Measurements from ENCODE around the gene ZNF319.
"Not testable (repeated sequence)": the region's sequence is repeated elsewhere in the genome, so short reads cannot be mapped to it uniquely, and the experiment has no call there.

Gene ZNF319

DNA sequence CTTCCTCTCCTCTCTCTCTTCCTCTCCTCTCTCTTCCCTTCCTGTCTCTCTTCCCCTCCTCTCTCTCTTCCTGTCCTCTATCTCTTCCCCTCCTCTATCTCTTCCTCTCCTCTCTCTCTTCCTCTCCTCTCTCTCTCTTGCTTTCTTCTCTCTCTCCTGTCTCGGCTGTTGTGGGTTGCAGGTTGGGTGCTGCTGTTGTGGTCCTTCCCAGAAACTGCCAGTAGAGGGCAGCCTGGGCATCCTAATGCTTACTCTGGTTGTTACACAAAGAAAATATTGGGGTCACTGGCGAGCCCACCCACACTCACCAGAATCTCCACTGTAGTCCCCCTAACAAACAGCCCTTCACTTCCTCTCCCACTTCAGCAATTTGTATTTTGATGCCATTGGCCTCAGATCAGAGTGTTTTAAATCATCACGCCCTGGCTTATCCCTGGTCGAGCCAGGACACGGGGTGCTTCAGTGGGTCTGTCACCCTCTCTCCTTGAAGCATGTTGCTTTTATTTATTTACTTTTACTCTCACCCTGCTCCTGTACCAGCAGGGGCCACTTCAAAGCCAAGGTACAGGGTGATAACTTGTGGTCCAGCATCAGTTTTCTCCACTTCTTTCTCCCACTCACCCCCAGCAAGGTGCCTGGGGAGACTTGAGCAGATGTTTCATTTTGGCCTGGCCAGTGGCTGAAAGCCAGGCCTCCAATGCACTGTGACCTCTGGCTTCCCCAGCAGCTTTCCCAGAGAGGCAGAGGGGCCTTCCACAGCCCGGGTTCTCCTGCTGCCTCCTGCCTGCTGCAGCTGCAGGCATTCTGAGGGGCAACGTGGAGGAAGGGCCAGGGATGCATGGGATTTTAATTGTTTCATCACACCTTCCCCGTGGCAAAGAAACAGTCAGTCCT lies 20.4 kb upstream of the ZNF319 start:
- DNase-seq = no peak

GRCh38 chr16:58019866-58020538 lies 19.5 kb upstream of the ZNF319 start:
- no peak for DNase-seq

GRCh38 chr16:58018803-58019202 lies 18.3 kb upstream of the ZNF319 start:
- DNase-seq = no peak

DNA sequence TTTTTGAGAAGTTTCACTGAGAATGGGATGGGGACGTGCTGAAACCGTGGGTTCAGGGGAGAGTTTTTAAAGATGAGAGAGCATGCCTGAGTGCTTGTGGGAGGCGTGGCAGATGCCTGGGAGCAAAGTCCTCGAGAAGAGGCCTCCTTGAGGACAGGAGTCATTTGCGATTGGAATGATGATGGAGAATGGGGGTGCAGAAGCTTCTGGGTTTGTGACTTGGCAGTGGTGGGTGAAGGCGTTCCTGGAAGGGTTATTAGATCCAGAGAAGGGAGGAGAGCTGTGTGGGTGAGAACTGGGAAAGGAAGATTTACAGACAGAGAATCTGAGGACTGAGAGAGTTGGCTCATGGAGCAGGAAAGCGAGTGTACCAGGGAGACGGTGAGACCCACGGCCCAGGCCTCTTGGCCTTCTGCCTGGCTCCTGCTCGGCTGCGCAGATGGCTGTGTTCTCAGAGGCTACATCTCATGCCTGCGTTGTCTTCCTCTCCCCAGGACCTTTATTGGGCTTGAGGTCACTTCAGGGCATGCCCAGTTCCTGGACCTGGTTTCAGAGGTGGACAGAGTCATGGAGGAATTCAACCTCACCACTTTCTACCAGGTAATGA lies 16.5 kb upstream of the ZNF319 start:
- no peak for DNase-seq

GRCh38 chr16:58013201-58013956 lies 12.9 kb upstream of the ZNF319 start:
- no peak for DNase-seq

DNA sequence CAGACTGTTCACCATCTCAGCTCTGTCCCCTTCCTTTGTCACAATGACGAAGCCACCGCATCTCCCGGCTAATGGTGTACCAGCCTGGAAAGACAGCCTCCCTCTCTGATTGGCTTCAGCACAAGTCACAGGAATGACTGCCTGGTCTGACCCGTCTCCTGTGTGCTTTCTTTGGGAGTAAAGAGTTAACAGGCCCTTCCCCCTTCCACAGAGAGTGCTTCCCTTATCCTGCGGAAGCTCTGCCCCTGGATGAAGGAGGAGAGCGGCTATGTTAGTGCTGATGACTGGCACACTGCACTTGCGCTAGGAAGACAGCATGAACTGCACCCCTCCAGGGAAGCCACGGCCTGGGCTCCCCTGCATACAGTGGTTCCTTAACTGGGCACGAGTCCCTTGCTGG lies 12.0 kb upstream of the ZNF319 start:
- no peak for DNase-seq

GRCh38 chr16:58011652-58012051 lies 11.2 kb upstream of the ZNF319 start:
- no peak for DNase-seq

DNA sequence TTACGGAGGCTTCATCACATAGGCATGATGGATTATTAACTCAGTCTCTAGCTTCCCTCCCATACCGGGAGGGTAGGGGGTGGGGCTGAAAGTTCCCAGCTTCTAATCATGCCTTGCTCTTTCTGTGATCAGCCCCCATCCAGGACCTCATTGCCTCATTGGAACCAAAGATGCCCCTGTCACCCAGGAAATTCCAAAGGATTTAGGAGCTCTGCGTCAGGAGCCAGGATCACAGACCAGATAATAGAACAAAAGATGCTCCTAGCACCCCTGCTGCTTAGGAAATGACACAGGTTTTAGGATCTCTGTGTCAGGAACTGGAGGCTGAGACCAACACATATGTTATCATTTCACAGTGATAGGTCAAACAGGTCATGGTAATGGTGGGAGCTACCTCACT lies 10.4 kb upstream of the ZNF319 start:
- no peak for DNase-seq

- no peak for DNase-seq
Observed at GRCh38 chr16:58009856-58010416, 9.5 kb upstream of the ZNF319 start.

DNA sequence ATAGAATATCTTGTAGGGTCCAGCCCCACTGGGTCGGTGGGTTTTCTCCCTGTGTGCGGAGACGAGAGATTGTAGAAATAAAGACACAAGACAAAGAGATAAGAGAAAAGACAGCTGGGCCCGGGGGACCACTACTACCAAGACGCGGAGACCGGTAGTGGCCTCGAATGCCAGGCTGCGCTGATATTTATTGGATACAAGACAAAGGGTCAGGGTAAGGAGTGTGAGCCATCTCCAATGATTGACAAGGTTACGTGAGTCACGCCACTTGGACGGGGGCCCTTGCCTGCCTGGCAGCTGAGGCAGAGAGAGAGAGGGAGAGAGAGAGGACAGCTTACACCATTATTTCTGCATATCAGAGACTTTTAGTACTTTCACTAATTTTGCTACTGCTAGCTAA lies 4.3 kb upstream of the ZNF319 start:
- DNase-seq = not testable (repeated sequence)

GRCh38 chr16:58002936-58003335 lies 2.5 kb upstream of the ZNF319 start:
- no peak for DNase-seq

DNA sequence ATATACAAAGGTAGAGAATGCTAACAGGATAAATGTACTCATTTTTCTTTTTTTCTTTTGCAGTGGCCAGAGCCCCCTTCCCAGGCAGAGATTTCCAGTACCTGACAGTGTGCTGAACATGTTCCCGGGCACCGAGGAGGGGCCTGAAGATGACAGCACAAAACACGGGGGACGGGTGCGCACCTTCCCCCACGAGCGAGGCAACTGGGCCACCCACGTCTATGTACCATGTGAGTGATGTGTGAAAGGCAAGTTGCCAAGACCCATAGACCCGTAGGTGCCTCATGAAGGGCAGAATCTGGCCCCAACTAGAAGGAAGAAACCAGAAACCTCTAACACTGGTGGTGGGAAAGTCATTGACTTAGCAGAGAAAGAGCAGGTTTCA lies 1.9 kb upstream of the ZNF319 start:
- no peak for DNase-seq

DNA sequence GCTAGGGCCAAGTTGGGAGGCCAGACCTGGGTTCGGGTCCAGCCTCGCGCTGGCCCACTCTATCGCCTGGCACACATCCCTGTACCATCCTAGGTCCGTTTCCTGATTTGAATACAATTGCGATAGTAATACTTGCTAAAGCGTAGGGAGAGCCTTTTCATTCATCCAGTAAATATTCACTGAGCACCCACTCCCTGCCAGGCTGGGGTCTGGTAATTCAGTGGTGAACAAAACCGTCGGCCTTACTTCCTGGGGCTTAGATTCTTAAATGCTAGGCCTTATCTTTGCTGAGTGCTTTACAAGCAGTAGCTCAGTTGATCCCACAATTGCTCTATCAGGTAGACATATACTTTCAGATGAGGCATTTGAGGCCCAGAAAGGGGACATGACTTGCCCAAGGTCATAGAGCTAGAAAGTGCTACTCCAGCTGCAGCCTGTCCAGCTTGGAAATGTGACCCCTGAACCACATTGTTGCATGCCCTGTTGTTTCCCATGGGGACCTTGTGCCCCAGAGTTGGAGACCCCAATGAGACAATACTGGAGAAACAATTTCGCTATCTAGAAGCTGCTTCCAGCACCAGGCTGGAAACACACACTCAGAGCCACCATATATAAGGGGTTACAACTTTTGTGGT lies 1.4 kb upstream of the ZNF319 start:
- DNase-seq = no peak

GRCh38 chr16:58000706-58001676 lies 519 bp upstream of the ZNF319 start, which contains the start of gene USB1:
Gene USB1, plus strand, starts transcription at chr16:58001407. Its CDS starts 77 bp downstream, at chr16:58001484.
- DNase-seq = peak; percentile 69

GRCh38 chr16:57999366-57999970 lies 1.0 kb downstream of the ZNF319 start:
- no peak for DNase-seq

GRCh38 chr16:57998992-57999365 lies 1.5 kb downstream of the ZNF319 start:
- DNase-seq = no peak

- DNase-seq = no peak
Observed at GRCh38 chr16:57998486-57998885, 2.0 kb downstream of the ZNF319 start.

DNA sequence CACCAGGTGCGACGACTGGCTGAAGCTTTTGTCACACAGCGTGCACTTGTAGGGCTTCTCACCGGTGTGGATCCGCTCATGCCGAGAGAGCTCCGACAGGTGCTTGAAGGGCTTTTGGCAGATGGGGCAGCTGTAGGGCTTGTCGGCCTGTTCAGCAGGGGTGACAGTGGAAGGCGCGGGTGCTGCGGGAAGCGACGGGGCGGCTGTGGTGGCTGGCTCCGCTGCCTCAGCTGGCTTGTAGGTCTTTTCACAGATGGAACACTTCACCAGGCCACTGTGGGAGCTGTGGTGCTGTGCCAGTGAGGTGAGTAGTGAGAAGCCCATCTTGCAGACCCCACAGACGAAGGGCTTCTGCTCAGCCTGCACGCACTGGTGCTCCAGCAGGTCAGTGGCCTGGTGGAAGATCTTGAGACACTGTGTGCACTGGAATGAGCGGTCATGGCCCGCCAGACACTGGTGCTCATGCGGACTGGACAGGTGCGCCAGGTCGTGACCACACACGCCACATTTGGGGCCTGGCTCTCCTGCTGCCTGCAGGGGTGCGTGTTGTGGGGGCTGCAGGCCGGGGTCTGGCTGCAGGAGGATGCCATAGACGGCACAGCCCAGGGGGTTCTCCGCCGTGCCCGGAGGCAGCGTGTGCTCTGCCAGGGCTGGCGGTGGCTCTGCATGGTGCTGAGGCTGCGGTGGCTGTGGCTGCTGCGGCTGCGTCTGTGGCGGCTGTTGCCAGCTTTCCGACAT lies 2.8 kb downstream of the ZNF319 start:
- no peak for DNase-seq

DNA sequence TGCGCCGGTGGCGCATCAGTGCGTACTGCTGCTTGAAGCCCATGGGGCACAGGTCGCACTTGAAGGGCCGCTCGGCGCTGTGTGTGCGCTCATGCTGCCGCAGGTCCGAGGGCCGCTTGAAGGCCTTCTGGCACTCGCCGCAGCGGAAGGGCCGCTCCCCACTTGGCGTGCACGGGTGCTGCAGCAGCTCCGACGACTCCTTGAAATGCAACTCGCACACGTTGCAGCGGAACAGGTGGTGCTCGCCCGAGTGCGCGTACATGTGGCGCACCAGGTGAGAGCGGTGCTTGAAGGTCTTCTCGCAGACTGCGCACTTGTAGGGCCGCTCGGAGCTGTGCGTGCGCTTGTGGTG lies 3.3 kb downstream of the ZNF319 start:
- no peak for DNase-seq

Data from DMS153 (cell line).